DND-41 (cell line): ENCODE data around the gene VCAN.

Source experiments
- ATAC-seq: fragments of 200-7000 bp; cut with Tn5 transposase; 3 replicates; pipeline ENCODE4 v1.9.1; 2021; ENCODE audit warnings: low read depth; ENCODE audit not compliant: insufficient read depth
- DNase-seq: peaks from one replicate; pipeline ENCODE4 v3.0.0-alpha.2; 2020
- H2AFZ ChIP-seq: 2 replicates; pipeline ENCODE4 v1.6.0; 2012; ENCODE audit warnings: low read depth, low read length
- H3K27ac ChIP-seq: 2 replicates; pipeline ENCODE4 v1.5.1; 2012; ENCODE audit warnings: low read length, inconsistent platforms
- H3K27me3 ChIP-seq: fragments of 200-600 bp; sonication (generic); 2 replicates; pipeline ENCODE4 v1.6.0; 2012; ENCODE audit warnings: low read length, mild to moderate bottlenecking, inconsistent platforms; ENCODE audit not compliant: insufficient read depth, poor library complexity
- H3K36me3 ChIP-seq: 2 replicates; pipeline ENCODE4 v1.5.1; 2012; ENCODE audit warnings: low read length, inconsistent platforms; ENCODE audit not compliant: insufficient read depth
- H3K4me1 ChIP-seq: 2 replicates; pipeline ENCODE4 v1.5.1; 2012; ENCODE audit warnings: mild to moderate bottlenecking, low read length; ENCODE audit not compliant: insufficient read depth
- H3K4me2 ChIP-seq: 2 replicates; pipeline ENCODE4 v1.6.0; 2012; ENCODE audit warnings: mild to moderate bottlenecking, moderate library complexity, low read length, inconsistent platforms; ENCODE audit not compliant: insufficient read depth
- H3K4me3 ChIP-seq, 2 experiments: fragments of 200-600 bp in 1 of 2; shearing (Covaris generic) in 1 of 2; 2 replicates each; pipeline ENCODE4 v1.5.1; 2012 to 2016; ENCODE audit warnings: inconsistent platforms in 2 of 2, low read length in 2 of 2, mild to moderate bottlenecking in 2 of 2, low read depth in 1 of 2, moderate library complexity in 1 of 2
- H3K79me2 ChIP-seq: 2 replicates; pipeline ENCODE4 v1.6.0; 2012; ENCODE audit warnings: low read length, inconsistent platforms; ENCODE audit not compliant: insufficient read depth
- H3K9ac ChIP-seq: 2 replicates; pipeline ENCODE4 v1.6.0; 2012; ENCODE audit warnings: low read depth, mild to moderate bottlenecking, inconsistent platforms, low read length, moderate library complexity
- H3K9me3 ChIP-seq: 2 replicates; pipeline ENCODE4 v1.5.1; 2012; ENCODE audit warnings: low read length, moderate library complexity, mild to moderate bottlenecking, inconsistent platforms; ENCODE audit not compliant: insufficient read depth, severe bottlenecking
- H4K20me1 ChIP-seq: 2 replicates; pipeline ENCODE4 v1.6.0; 2012; ENCODE audit warnings: low read length; ENCODE audit not compliant: insufficient read depth
- CTCF ChIP-seq: IDR thresholded peaks from 2 replicates; pipeline ENCODE4 v1.5.1; 2012; ENCODE audit warnings: borderline replicate concordance, low read length, moderate library complexity, mild to moderate bottlenecking; ENCODE audit not compliant: poor library complexity, severe bottlenecking; ENCODE audit errors: extremely low read depth
- EZH2 ChIP-seq: IDR thresholded peaks from 3 replicates; pipeline ENCODE4 v1.6.1; 2012; ENCODE audit warnings: borderline replicate concordance, low read depth, mild to moderate bottlenecking, moderate library complexity, low read length, inconsistent platforms; ENCODE audit not compliant: severe bottlenecking

The VCAN gene

GRCh38 chr5:83549076-83549475 lies 77.5 kb downstream of the VCAN start:
- Histone ChIP-seq H3K9me3 (no peaks in the 10 kb centered on the region), H3K27me3 (no peaks in the 10 kb centered on the region), H3K79me2 (no peaks in the 10 kb centered on the region), H3K9ac (no peak overlapping the region), H2AFZ (no peak overlapping the region), H3K4me3 (no peak overlapping the region), H3K4me1 (no peaks in the 10 kb centered on the region), H4K20me1 (no peaks in the 10 kb centered on the region), H3K27ac (no peak overlapping the region), H3K4me2 (no peak overlapping the region), H3K36me3 (no peaks in the 10 kb centered on the region)
- ATAC-seq (no peak), DNase-seq (no peak)
- TF ChIP-seq CTCF (no peak), EZH2 (no peak)

- Histone ChIP-seq H3K4me3 (no peak overlapping the region), H4K20me1 (no peaks in the 10 kb centered on the region), H3K36me3 (no peaks in the 10 kb centered on the region), H3K4me2 (no peak overlapping the region), H3K9ac (no peak overlapping the region), H3K9me3 (no peaks in the 10 kb centered on the region), H3K4me1 (no peaks in the 10 kb centered on the region), H3K79me2 (no peaks in the 10 kb centered on the region), H3K27ac (no peak overlapping the region), H3K27me3 (no peaks in the 10 kb centered on the region), H2AFZ (no peak overlapping the region)
- DNase-seq (no peak), ATAC-seq (no peak)
- TF ChIP-seq CTCF (no peak), EZH2 (no peak)
Observed at GRCh38 chr5:83549674-83550073, 78.1 kb downstream of the VCAN start.

- H3K4me3 ChIP-seq: no peak overlapping the region
- H3K27ac ChIP-seq: no peak overlapping the region
- no peak overlapping the region for H3K4me2 ChIP-seq
- no peak overlapping the region for H2AFZ ChIP-seq
- H3K79me2 ChIP-seq: no peaks in the 10 kb centered on the region
- H3K4me1 ChIP-seq: no peaks in the 10 kb centered on the region
- H3K9ac ChIP-seq: no peak overlapping the region
- no peaks in the 10 kb centered on the region for H4K20me1 ChIP-seq
- no peak for ATAC-seq
- TF ChIP-seq EZH2: no peak
- no peak for TF ChIP-seq CTCF
- DNase-seq: no peak
- no peaks in the 10 kb centered on the region for H3K36me3 ChIP-seq
- H3K27me3 ChIP-seq: no peaks in the 10 kb centered on the region
- H3K9me3 ChIP-seq: no peaks in the 10 kb centered on the region
Observed at GRCh38 chr5:83551821-83552220, 80.3 kb downstream of the VCAN start.

DNA sequence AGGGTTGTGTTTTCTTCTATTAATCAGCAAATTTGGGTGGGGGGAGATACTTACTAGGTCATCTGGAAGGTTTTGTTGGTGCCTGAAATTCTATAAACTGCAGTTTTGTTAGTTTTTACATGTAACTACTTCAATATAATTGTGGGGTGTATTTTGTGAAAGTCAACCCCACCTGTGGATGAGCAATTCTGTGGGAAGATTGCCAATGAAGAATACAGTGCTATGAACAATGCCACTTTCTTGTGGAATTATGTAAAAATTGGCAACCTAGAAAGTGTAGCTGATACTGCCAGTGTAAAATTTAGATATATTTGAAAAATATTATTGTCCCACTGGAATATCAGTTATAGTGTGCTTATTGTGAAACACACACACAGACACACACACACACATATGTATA lies 80.7 kb downstream of the VCAN start:
- Histone ChIP-seq H3K4me3 (no peak overlapping the region), H3K27ac (no peak overlapping the region), H2AFZ (no peak overlapping the region), H4K20me1 (no peaks in the 10 kb centered on the region), H3K4me1 (no peaks in the 10 kb centered on the region), H3K36me3 (no peaks in the 10 kb centered on the region), H3K27me3 (no peaks in the 10 kb centered on the region), H3K9me3 (no peaks in the 10 kb centered on the region), H3K4me2 (no peak overlapping the region), H3K9ac (no peak overlapping the region), H3K79me2 (no peaks in the 10 kb centered on the region)
- ATAC-seq: no peak
- no peak for DNase-seq
- TF ChIP-seq CTCF (no peak), EZH2 (no peak)
